ENCODE measurements around the gene VIL1.

GRCh38 chr2:218471036-218471435, 52.1 kb downstream of the VIL1 start:
- TF ChIP-seq, protein P1, sequence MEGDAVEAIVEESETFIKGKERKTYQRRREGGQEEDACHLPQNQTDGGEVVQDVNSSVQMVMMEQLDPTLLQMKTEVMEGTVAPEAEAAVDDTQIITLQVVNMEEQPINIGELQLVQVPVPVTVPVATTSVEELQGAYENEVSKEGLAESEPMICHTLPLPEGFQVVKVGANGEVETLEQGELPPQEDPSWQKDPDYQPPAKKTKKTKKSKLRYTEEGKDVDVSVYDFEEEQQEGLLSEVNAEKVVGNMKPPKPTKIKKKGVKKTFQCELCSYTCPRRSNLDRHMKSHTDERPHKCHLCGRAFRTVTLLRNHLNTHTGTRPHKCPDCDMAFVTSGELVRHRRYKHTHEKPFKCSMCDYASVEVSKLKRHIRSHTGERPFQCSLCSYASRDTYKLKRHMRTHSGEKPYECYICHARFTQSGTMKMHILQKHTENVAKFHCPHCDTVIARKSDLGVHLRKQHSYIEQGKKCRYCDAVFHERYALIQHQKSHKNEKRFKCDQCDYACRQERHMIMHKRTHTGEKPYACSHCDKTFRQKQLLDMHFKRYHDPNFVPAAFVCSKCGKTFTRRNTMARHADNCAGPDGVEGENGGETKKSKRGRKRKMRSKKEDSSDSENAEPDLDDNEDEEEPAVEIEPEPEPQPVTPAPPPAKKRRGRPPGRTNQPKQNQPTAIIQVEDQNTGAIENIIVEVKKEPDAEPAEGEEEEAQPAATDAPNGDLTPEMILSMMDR (IDR thresholded peaks at IDR 0.05), result no peak
- TF ChIP-seq EP300 (IDR thresholded peaks at IDR 0.05; ENCODE audit: low read depth), result no peak
- TF ChIP-seq POLR2AphosphoS5 (IDR thresholded peaks at IDR 0.05), result no peak
